AG04450 (cell line): ENCODE data around the gene VWA5B1. TPM values are rescaled to one million over a fixed set of nuclear protein-coding genes. Genes with fewer than 3 reads are reported as not detected.

Experiments used
- CTCF ChIA-PET: fragments of 300-600, 350-600 bp; formaldehyde crosslinking; extraction: SDS; loops from one replicate; lab custom pipeline; 2022; ENCODE audit warnings: antibody characterized with exemption, inconsistent platforms; lab: Charles Lee
- POLR2A ChIA-PET: fragments of 350-600 bp; formaldehyde crosslinking; extraction: SDS; loops from one replicate; lab custom pipeline; 2021; ENCODE audit warnings: antibody characterized with exemption, inconsistent platforms; lab: Yijun Ruan, JAX
- DNase-seq: peaks from one replicate; pipeline ENCODE4 v3.0.0-alpha.2; 2011; ENCODE audit warnings: low read depth, low spot score
- H3K27ac ChIP-seq: one replicate; pipeline ENCODE4 v1.5.1; 2012; ENCODE audit warnings: low read depth, low read length, control low read depth
- H3K27me3 ChIP-seq: one replicate; pipeline ENCODE4 v1.6.0; 2012; ENCODE audit warnings: low read length; ENCODE audit not compliant: control insufficient read depth, insufficient read depth
- H3K4me3 ChIP-seq: 2 replicates; pipeline ENCODE4 v1.5.1; 2011; ENCODE audit warnings: mild to moderate bottlenecking, low read depth, low read length, control low read depth
- H3K9me3 ChIP-seq: 2 replicates; pipeline ENCODE4 v1.5.1; 2012; ENCODE audit warnings: low read length; ENCODE audit not compliant: control insufficient read depth, insufficient read depth
- CTCF ChIP-seq: IDR thresholded peaks from 2 replicates; pipeline ENCODE4 v1.5.1; 2011; ENCODE audit warnings: low read depth, low read length, control low read depth, inconsistent platforms
- polyA plus RNA-seq: library from polyadenylated mRNA; depleted of rRNA; stranded (reverse); fragments of >200 nt; gene quantifications from 2 replicates; pipeline ENCODE4 v1.2.3, GENCODE V29; 2011

Gene VWA5B1
- polyA plus RNA-seq, 1 experiment = not detected

GRCh38 chr1:20339811-20340457, 49.3 kb downstream of the VWA5B1 start:
- peaks cover 44% of the 10 kb centered on the region for H3K27me3 ChIP-seq
- CTCF ChIA-PET = no interaction called here
- no peaks in the 10 kb centered on the region; the same call in 1 of the 2 replicates for H3K9me3 ChIP-seq
- no peak overlapping the region for H3K4me3 ChIP-seq
- no peak for TF ChIP-seq CTCF
- H3K27ac ChIP-seq = no peak overlapping the region
- DNase-seq = no peak
- POLR2A ChIA-PET = no interaction called here

GRCh38 chr1:20342294-20343148, 51.8 kb downstream of the VWA5B1 start:
- no peak overlapping the region for H3K4me3 ChIP-seq
- DNase-seq = no peak
- H3K27ac ChIP-seq = no peak overlapping the region
- peaks cover 3% of the 10 kb centered on the region for H3K9me3 ChIP-seq
- H3K27me3 ChIP-seq = peaks cover 35% of the 10 kb centered on the region
- POLR2A ChIA-PET = no interaction called here
- CTCF ChIA-PET = interaction anchor here (0.6 kb wide), 1 partner anchor 12 kb away, joined by 4 read pairs; no protein-coding TSS in a partner anchor
- no peak for TF ChIP-seq CTCF

- ChIA-PET POLR2A (no interaction called here), CTCF (no interaction called here)
- no peak overlapping the region for H3K4me3 ChIP-seq
- TF ChIP-seq CTCF = no peak
- no peak overlapping the region for H3K27ac ChIP-seq
- peaks cover 35% of the 10 kb centered on the region for H3K27me3 ChIP-seq
- no peak for DNase-seq
- peaks cover 3% of the 10 kb centered on the region for H3K9me3 ChIP-seq
Observed at GRCh38 chr1:20343149-20343937, 52.7 kb downstream of the VWA5B1 start.

GRCh38 chr1:20343938-20344302, 53.2 kb downstream of the VWA5B1 start:
- TF ChIP-seq CTCF = no peak
- Histone ChIP-seq H3K27ac (no peak overlapping the region), H3K4me3 (no peak overlapping the region), H3K27me3 (peaks cover 33% of the 10 kb centered on the region), H3K9me3 (peaks cover 3% of the 10 kb centered on the region)
- no peak for DNase-seq
- ChIA-PET POLR2A (no interaction called here), CTCF (no interaction called here)
